Tibial artery (tissue), 4 donors: Measurements from ENCODE around the gene MKLN1.
A peak's percentile ranks its signal among the peaks of the same experiment; 100 is the strongest.

Experiments used
- DNase-seq, 2 donors: peaks; one replicate each; pipeline ENCODE4 v3.0.0-alpha.2; 2019
- H3K27ac ChIP-seq, 2 donors: fragments of 200-600 bp; sonication (generic) in 1 of 2; 1 replicate in 1 of 2; 2 replicates in 1 of 2; pipeline ENCODE4 v1.5.1; 2018 to 2019; ENCODE audit warnings: mild to moderate bottlenecking in 1 of 2
- H3K27me3 ChIP-seq, 2 donors: fragments of 200-600 bp; sonication (generic) in 1 of 2; one replicate each; pipeline versions ENCODE4 v1.5.1 to v1.6.0; 2016 to 2019
- H3K36me3 ChIP-seq, 3 donors: fragments of 200-600 bp; sonication (generic) in 2 of 3; one replicate each; pipeline ENCODE4 v1.5.1; 2016 to 2019; ENCODE audit warnings: mild to moderate bottlenecking in 2 of 3
- H3K4me1 ChIP-seq, 4 donors: fragments of 200-600 bp; sonication (generic) in 2 of 4; 1 replicate in 3 of 4; 2 replicates in 1 of 4; pipeline ENCODE4 v1.5.1; 2016 to 2019
- H3K4me3 ChIP-seq, 2 donors: fragments of 200-600 bp; sonication (generic) in 1 of 2; 1 replicate in 1 of 2; 2 replicates in 1 of 2; pipeline ENCODE4 v1.5.1; 2018 to 2019; ENCODE audit warnings: mild to moderate bottlenecking in 2 of 2
- H3K9me3 ChIP-seq, 3 donors: fragments of 200-600 bp; sonication (generic) in 1 of 3; one replicate each; pipeline ENCODE4 v1.5.1; 2016 to 2019
- intact Hi-C: fragments of 100-400 bp; cut with DNase I; formaldehyde crosslinking; loops from one replicate; pipeline ENCODE4 v1.15.0; 2023; ENCODE audit warnings: low total_unique reads
- TF ChIP-seq, protein P1 (sequence below), 2 experiments: fragments of 200-600 bp in 1 of 2; fragments of 450-650 bp in 1 of 2; IDR thresholded peaks; one replicate each; pipeline ENCODE4 v1.5.1; 2017 to 2019; ENCODE audit warnings: antibody characterized with exemption in 2 of 2, mild to moderate bottlenecking in 1 of 2, moderate library complexity in 1 of 2

Gene MKLN1

DNA sequence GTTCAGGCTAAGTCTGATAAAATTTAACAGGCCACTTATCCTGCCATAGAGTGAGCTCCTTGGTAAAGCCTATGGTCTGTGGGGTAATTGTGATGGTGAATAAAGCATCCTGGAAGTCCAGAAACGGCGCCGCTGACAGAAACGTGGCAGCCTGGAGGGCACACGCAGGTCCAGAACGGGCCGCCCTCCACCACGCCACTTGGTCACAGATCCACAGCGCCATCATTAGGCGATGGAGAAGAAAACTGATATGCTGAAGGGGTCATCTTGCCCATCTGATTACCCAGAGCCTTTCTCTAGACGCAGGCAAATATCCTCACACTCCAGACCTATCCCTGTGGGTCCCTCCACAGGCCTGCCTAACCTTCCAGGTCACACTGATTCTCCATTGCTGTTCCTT, 190.9 kb downstream of the MKLN1 start:
- DNase-seq, result peak in 1 of 2 donors; percentile 24
- peaks cover 0 to 36% (median 5%) of the 10 kb centered on the region in 4 donors for H3K4me1 ChIP-seq
- TF ChIP-seq, protein P1, sequence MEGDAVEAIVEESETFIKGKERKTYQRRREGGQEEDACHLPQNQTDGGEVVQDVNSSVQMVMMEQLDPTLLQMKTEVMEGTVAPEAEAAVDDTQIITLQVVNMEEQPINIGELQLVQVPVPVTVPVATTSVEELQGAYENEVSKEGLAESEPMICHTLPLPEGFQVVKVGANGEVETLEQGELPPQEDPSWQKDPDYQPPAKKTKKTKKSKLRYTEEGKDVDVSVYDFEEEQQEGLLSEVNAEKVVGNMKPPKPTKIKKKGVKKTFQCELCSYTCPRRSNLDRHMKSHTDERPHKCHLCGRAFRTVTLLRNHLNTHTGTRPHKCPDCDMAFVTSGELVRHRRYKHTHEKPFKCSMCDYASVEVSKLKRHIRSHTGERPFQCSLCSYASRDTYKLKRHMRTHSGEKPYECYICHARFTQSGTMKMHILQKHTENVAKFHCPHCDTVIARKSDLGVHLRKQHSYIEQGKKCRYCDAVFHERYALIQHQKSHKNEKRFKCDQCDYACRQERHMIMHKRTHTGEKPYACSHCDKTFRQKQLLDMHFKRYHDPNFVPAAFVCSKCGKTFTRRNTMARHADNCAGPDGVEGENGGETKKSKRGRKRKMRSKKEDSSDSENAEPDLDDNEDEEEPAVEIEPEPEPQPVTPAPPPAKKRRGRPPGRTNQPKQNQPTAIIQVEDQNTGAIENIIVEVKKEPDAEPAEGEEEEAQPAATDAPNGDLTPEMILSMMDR (IDR thresholded peaks at IDR 0.05), result no peak
- no peak overlapping the region for H3K4me3 ChIP-seq
- H3K27me3 ChIP-seq, result no peaks in the 10 kb centered on the region
- intact Hi-C loops, result no loop called here
- peak overlapping the region in 1 of 2 donors; percentile 11 for H3K27ac ChIP-seq
- H3K9me3 ChIP-seq, result no peaks in the 10 kb centered on the region
- no peaks in the 10 kb centered on the region for H3K36me3 ChIP-seq

DNA sequence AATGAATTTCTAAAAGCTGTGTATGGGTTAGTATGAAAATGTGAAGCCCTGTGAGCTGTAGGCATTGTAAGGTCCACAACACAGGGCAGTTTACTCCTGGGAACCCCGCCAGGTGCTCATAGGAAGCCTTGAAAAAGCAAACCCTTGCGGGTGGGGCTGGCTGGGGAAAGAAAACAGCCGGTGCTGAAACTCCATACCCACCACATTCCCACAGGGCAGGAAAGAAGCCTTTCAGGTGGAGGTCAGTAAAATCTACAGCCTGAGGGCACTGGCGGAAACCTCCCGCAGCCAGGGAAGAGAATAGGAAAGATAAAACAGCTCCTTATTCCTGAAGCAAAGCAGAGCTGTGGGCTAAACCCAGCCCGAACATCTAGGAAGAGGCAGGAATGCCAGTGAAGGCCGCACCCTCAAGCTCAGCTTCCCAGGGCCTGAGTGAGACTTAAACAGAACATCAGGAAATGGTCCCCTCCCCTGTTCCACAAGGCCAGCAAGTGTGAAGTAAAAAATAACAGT, 194.0 kb downstream of the MKLN1 start:
- peaks cover 0 to 20% (median 2%) of the 10 kb centered on the region in 4 donors for H3K4me1 ChIP-seq
- no peaks in the 10 kb centered on the region for H3K27me3 ChIP-seq
- peak overlapping the region; percentile 2 to 22 for H3K27ac ChIP-seq
- intact Hi-C loops, result no loop called here
- TF ChIP-seq, protein P1 (IDR thresholded peaks at IDR 0.05), result no peak
- H3K9me3 ChIP-seq, result no peaks in the 10 kb centered on the region
- DNase-seq, result peak in 1 of 2 donors; percentile 65
- H3K4me3 ChIP-seq, result no peak overlapping the region
- H3K36me3 ChIP-seq, result no peaks in the 10 kb centered on the region

DNA sequence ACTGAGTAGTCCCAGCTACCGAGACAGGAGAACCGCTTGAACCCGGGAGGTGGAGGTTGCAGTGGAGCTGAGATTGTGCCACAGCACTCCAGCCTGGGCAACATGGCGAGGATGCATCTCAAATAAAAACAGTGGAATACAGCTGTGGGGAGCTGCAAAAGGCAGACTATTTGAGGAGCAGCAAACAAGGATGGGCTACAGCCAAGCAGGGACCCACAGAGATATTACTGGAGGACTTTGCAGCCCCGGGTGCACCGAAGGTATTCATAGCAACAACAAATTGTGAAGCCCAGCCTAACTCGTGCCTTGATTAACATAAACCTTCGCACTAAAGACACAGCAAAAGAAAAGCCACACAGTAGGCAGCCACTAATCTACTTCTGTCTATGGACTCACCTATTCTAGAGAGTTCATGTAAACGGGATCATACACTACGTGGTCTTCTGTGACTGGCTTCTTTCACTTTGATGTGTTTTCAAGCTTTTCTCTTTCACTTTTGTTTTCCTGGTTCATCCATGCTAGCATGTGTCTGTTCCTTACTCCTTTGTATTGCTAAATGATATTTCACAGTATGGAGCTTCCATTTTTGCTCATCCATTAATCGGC, 194.8 kb downstream of the MKLN1 start:
- H3K4me3 ChIP-seq, result no peak overlapping the region
- peak in 1 of 2 donors; percentile 17 for DNase-seq
- H3K27me3 ChIP-seq, result no peaks in the 10 kb centered on the region
- peaks cover 0 to 20% (median 2%) of the 10 kb centered on the region in 4 donors for H3K4me1 ChIP-seq
- H3K9me3 ChIP-seq, result no peaks in the 10 kb centered on the region
- H3K27ac ChIP-seq, result peak overlapping the region; percentile 2 to 22
- no peaks in the 10 kb centered on the region for H3K36me3 ChIP-seq
- intact Hi-C loops, result no loop called here
- TF ChIP-seq, protein P1 (IDR thresholded peaks at IDR 0.05), result no peak

DNA sequence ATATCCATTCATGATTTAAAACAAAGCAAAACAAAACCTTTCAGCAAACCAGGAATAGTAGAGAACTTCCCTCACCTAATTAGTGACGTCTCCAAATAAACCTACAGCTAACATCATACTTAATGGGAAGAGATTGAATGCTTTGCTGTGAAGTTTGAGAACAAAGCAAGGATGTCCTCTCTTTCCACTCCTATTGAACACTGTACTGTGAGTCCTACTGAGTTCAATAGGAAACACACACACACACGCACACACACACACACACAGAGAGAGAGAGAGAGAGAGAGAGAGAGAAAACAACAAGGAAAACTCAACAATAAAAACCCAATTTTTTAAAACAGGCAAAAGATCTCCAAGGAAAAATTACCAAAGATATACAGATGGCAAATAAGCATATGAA, 196.4 kb downstream of the MKLN1 start:
- TF ChIP-seq, protein P1 (IDR thresholded peaks at IDR 0.05), result no peak
- peaks cover 0 to 16% (median 2%) of the 10 kb centered on the region in 4 donors for H3K4me1 ChIP-seq
- no peaks in the 10 kb centered on the region for H3K9me3 ChIP-seq
- intact Hi-C loops, result no loop called here
- H3K27me3 ChIP-seq, result no peaks in the 10 kb centered on the region
- H3K36me3 ChIP-seq, result no peaks in the 10 kb centered on the region
- DNase-seq, result no peak
- H3K4me3 ChIP-seq, result no peak overlapping the region
- no peak overlapping the region for H3K27ac ChIP-seq

DNA sequence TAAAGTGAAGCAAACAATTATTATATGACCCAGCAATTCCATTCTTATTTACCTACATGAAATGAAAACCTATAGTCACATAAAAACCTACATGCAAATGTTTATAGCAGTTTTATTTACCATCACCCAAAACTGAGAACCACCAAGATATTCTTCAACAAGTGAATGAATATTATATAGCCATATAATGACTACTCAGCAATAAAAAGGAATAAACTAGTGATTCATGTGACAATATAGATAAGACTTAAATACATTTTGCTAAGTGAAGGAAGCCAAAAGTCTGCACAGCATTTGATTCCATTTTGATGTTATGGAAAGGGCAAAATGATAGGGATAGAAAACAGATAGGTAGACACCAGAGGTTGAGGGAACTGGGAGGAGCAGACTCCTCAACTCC, 197.0 kb downstream of the MKLN1 start:
- Histone ChIP-seq H3K4me3 (no peak overlapping the region), H3K9me3 (no peaks in the 10 kb centered on the region), H3K36me3 (no peaks in the 10 kb centered on the region), H3K27me3 (no peaks in the 10 kb centered on the region), H3K27ac (no peak overlapping the region), H3K4me1 (peaks cover 0 to 10% (median under 1%) of the 10 kb centered on the region in 4 donors)
- intact Hi-C loops, result no loop called here
- DNase-seq, result no peak
- TF ChIP-seq, protein P1 (IDR thresholded peaks at IDR 0.05), result no peak
